D721Med (cell line): ENCODE data around the gene LIPH.
"Not testable (repeated sequence)": the region's sequence is repeated elsewhere in the genome, so short reads cannot be mapped to it uniquely, and the experiment has no call there.

Experiments used
- DNase-seq: peaks from one replicate; pipeline ENCODE4 v3.0.0; 2011; ENCODE audit warnings: low spot score; ENCODE audit not compliant: insufficient read length
- FAIRE-seq: peaks from 2 replicates; lab custom pipeline; 2011; peaks lifted over from hg19 to GRCh38; lab: Jason Lieb, UNC
- CTCF ChIP-seq: IDR thresholded peaks from 2 replicates; pipeline ENCODE4 v1.5.1; 2012; ENCODE audit warnings: mild to moderate bottlenecking, control low read depth; ENCODE audit not compliant: insufficient read depth; ENCODE audit errors: missing control alignments

LIPH gene

GRCh38 chr3:185489462-185489861 is 62.9 kb downstream of the LIPH start:
- no peak for DNase-seq
- FAIRE-seq, result no peak
- no peak for TF ChIP-seq CTCF

DNA sequence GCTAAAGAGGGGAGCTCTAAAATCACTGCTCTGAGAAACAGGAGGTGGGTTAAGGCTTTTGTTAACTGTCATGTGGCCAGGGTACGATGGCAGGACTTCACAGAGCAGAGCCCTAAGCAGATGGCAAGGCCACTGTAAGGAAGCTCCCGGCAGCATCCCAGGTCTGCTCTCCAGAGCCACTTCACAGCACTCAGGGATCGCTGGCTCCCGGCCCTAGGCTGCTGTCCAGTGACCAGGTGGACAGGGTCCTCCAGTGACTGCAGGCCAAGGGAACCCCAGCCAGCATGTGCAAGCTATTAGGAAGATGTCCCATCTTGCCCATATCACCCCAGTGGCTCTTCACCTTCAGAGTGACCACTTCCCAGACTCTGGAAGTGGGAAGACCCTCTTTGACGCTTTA is 63.9 kb downstream of the LIPH start:
- TF ChIP-seq CTCF, result no peak
- no peak for DNase-seq
- no peak for FAIRE-seq

DNA sequence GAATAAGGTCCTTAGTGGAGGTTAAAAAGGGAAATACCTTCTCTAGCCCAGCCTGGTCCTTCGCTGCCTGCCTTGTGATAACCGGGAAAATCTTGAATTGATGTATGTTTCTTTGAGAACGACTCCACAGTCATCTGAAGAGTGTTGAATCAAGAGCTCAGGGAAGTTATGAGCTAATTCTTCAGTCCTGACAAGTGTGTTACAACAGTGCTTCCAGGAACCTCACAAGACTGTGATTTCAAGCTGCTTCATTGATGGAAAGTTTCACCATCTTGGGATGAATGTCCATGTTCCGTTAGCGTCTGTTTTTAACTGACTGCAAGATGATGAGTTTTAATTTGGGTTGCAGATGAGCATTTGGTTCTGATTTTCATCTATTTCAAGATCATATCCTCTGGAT is 66.0 kb downstream of the LIPH start:
- DNase-seq, result no peak
- no peak for FAIRE-seq
- no peak for TF ChIP-seq CTCF

- no peak for TF ChIP-seq CTCF
- no peak for FAIRE-seq
- DNase-seq, result no peak
Measured at GRCh38 chr3:185484296-185484695, 68.1 kb downstream of the LIPH start.

- TF ChIP-seq CTCF, result no peak
- DNase-seq, result no peak
- FAIRE-seq, result no peak
Measured at GRCh38 chr3:185479373-185479945, 72.9 kb downstream of the LIPH start.

- no peak for DNase-seq
- no peak for TF ChIP-seq CTCF
- no peak for FAIRE-seq
Measured at GRCh38 chr3:185477316-185477715, 75.1 kb downstream of the LIPH start.

DNA sequence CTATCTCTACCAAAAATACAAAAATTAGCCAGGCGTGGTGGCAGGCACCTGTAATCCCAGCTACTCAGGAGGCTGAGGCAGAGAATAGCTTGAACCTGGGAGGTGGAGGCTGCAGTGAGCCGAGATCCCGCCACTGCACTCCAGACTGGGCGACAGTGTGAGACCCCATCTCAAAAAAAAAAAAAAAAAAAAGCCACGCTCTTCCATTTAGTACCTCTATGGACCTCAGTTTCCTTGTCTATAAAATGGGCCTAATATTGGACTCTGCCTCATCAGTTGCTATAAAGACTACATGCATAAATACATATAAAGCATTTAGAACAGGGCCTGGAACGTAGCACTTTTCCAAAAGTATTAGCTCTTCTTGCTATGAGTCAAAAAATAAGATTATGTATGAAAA is 77.5 kb downstream of the LIPH start:
- not testable (repeated sequence) for FAIRE-seq, DNase-seq
